ENCODE measurements around the gene RUNX2. TPM values are rescaled to one million over a fixed set of nuclear protein-coding genes. Genes with fewer than 3 reads are reported as not detected.

Gene RUNX2
- total and polyA plus RNA-seq, 10 of the 15 experiments (the other 5 are each of a cell fraction or from before 2014, with no cell fraction given), result 0.01 to 0.77 (median 0.15) TPM; not detected in 3

GRCh38 chr6:45532721-45533210 lies 204.6 kb downstream of the RUNX2 start (continued):
- TF ChIP-seq BHLHE40 (IDR thresholded peaks at IDR 0.05; ENCODE audit: borderline replicate concordance in 1 of 2, low read depth in 2 of 2, low read length in 1 of 2), result no peak
- no peak for TF ChIP-seq EZH2 (IDR thresholded peaks at IDR 0.05; ENCODE audit: borderline replicate concordance, control insufficient read depth, low read depth, low read length)
- no peak for TF ChIP-seq DPF2 (IDR thresholded peaks at IDR 0.05)
- TF ChIP-seq, protein P1, sequence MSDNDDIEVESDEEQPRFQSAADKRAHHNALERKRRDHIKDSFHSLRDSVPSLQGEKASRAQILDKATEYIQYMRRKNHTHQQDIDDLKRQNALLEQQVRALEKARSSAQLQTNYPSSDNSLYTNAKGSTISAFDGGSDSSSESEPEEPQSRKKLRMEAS (IDR thresholded peaks at IDR 0.05; ENCODE audit: low read depth, low read length), result no peak
- no peak for TF ChIP-seq ETV6 (conservative IDR thresholded peaks at IDR 0.05 in 1 of 2, IDR thresholded peaks at IDR 0.05 in 1 of 2; ENCODE audit: borderline replicate concordance in 1 of 2, low read depth in 1 of 2)

GRCh38 chr6:45533386-45533785 lies 205.3 kb downstream of the RUNX2 start:
- H2AFZ ChIP-seq (ENCODE audit: control insufficient read depth, low read depth, low read length), result no peak overlapping the region
- ChIA-PET CTCF (no interaction called here), POLR2A (no interaction called here), SMC1A (ENCODE audit: uncharacterized antibody, unreplicated experiment) (interaction anchor here (0.6 to 2.2 kb wide), 2 partner anchors 9 to 44 kb away, joined by 3 to 4 read pairs; no protein-coding TSS in a partner anchor), RAD21 (ENCODE audit: unreplicated experiment) (no interaction called here)
- no TSS peak for BruUV-seq (replicated peaks)
- H3K4me3 ChIP-seq, result no peak overlapping the region
- in situ Hi-C loops (cut with MboI), result no loop called here
- H3K27ac ChIP-seq (ENCODE audit: control insufficient read depth, insufficient read depth), result no peak overlapping the region
- FAIRE-seq, result no peak
- no peaks in the 10 kb centered on the region for H3K9me3 ChIP-seq (replicated peaks; ENCODE audit: control insufficient read depth, insufficient read depth, low read length)
- no peak for ATAC-seq
- no peak overlapping the region for H3K4me2 ChIP-seq (ENCODE audit: control insufficient read depth, insufficient read depth)
- H3K36me3 ChIP-seq (ENCODE audit: control insufficient read depth in 2 of 2, insufficient read depth in 2 of 2, low read length in 1 of 2), result no peaks in the 10 kb centered on the region
- H3K27me3 ChIP-seq (replicated peaks in 1 of 2; ENCODE audit: control insufficient read depth in 2 of 2, insufficient read depth in 2 of 2, low read length in 1 of 2), result peaks cover 0 to 2% of the 10 kb centered on the region in 2 experiments; a peak in 1 of 4 replicates
- intact Hi-C loops (cut with micrococcal nuclease; ENCODE audit: unreplicated experiment), result no loop called here
- no peaks in the 10 kb centered on the region for H3K79me2 ChIP-seq (ENCODE audit: control insufficient read depth, insufficient read depth, low read length)
- WGBS (ENCODE audit: insufficient coverage, insufficient replicate concordance, low lambda C conversion rate, missing lambda C conversion rate), result 7% methylated on average over 4 of the region's 4 CpGs
- H4K20me1 ChIP-seq (ENCODE audit: control insufficient read depth, insufficient read depth), result no peaks in the 10 kb centered on the region
- no peaks in the 10 kb centered on the region for H3K4me1 ChIP-seq (ENCODE audit: control insufficient read depth, insufficient read depth, low read length)
- no peak overlapping the region for H3K9ac ChIP-seq (ENCODE audit: control insufficient read depth, insufficient read depth, low read length)
- no peak for DNase-seq (ENCODE audit: low read depth, low spot score)
- TF ChIP-seq BCL11A (IDR thresholded peaks at IDR 0.05; ENCODE audit: low read depth, low read length) (no peak), ZNF622 (IDR thresholded peaks at IDR 0.05) (no peak), HDGF (IDR thresholded peaks at IDR 0.05) (no peak), SMARCA5 (IDR thresholded peaks at IDR 0.05) (no peak), RELB (IDR thresholded peaks at IDR 0.05; ENCODE audit: low read depth) (no peak), SUPT20H (IDR thresholded peaks at IDR 0.05; ENCODE audit: borderline replicate concordance, control insufficient read depth, low read depth, low read length) (no peak), MEF2B (IDR thresholded peaks at IDR 0.05; ENCODE audit: partially characterized antibody, poor library complexity, severe bottlenecking) (no peak), BCLAF1 (IDR thresholded peaks at IDR 0.05) (no peak), HCFC1 (IDR thresholded peaks at IDR 0.05; ENCODE audit: low read length) (no peak)
- TF ChIP-seq, protein P2, sequence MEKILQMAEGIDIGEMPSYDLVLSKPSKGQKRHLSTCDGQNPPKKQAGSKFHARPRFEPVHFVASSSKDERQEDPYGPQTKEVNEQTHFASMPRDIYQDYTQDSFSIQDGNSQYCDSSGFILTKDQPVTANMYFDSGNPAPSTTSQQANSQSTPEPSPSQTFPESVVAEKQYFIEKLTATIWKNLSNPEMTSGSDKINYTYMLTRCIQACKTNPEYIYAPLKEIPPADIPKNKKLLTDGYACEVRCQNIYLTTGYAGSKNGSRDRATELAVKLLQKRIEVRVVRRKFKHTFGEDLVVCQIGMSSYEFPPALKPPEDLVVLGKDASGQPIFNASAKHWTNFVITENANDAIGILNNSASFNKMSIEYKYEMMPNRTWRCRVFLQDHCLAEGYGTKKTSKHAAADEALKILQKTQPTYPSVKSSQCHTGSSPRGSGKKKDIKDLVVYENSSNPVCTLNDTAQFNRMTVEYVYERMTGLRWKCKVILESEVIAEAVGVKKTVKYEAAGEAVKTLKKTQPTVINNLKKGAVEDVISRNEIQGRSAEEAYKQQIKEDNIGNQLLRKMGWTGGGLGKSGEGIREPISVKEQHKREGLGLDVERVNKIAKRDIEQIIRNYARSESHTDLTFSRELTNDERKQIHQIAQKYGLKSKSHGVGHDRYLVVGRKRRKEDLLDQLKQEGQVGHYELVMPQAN (conservative IDR thresholded peaks at IDR 0.05), result no peak
